AG08396 (cell line): ENCODE results near the gene BNC2.

Source experiments
- DNase-seq: peaks from one replicate; pipeline ENCODE4 v3.0.0; 2012; ENCODE audit warnings: low spot score, mixed read lengths

Gene BNC2

GRCh38 chr9:16594787-16595186 is 275.7 kb downstream of the BNC2 start:
- no peak for DNase-seq

GRCh38 chr9:16593746-16594145 is 276.7 kb downstream of the BNC2 start:
- DNase-seq, result no peak

GRCh38 chr9:16591092-16591491 is 279.4 kb downstream of the BNC2 start:
- DNase-seq, result no peak

GRCh38 chr9:16585591-16585990 is 284.9 kb downstream of the BNC2 start:
- DNase-seq, result no peak

GRCh38 chr9:16579872-16580432 is 290.5 kb downstream of the BNC2 start:
- DNase-seq, result no peak

- DNase-seq, result no peak
Measured at GRCh38 chr9:16575986-16576245, 294.6 kb downstream of the BNC2 start.

- no peak for DNase-seq
Measured at GRCh38 chr9:16575142-16575985, 295.1 kb downstream of the BNC2 start.

- DNase-seq, result no peak
Measured at GRCh38 chr9:16572005-16572734, 298.3 kb downstream of the BNC2 start.

- DNase-seq, result no peak
Measured at GRCh38 chr9:16571127-16571802, 299.2 kb downstream of the BNC2 start.

GRCh38 chr9:16563446-16563845 is 307.0 kb downstream of the BNC2 start:
- no peak for DNase-seq

GRCh38 chr9:16561121-16561520 is 309.3 kb downstream of the BNC2 start:
- no peak for DNase-seq

- DNase-seq, result no peak
Measured at GRCh38 chr9:16559418-16560188, 310.9 kb downstream of the BNC2 start.

- DNase-seq, result no peak
Measured at GRCh38 chr9:16555802-16556201, 314.7 kb downstream of the BNC2 start.

GRCh38 chr9:16553869-16554540 is 316.5 kb downstream of the BNC2 start:
- DNase-seq, result no peak

GRCh38 chr9:16552252-16552651 is 318.2 kb downstream of the BNC2 start:
- DNase-seq, result no peak

GRCh38 chr9:16551692-16552091 is 318.8 kb downstream of the BNC2 start:
- DNase-seq, result no peak

- DNase-seq, result no peak
Measured at GRCh38 chr9:16545639-16546038, 324.8 kb downstream of the BNC2 start.

- no peak for DNase-seq
Measured at GRCh38 chr9:16544842-16545241, 325.6 kb downstream of the BNC2 start.

GRCh38 chr9:16543686-16544085 is 326.8 kb downstream of the BNC2 start:
- no peak for DNase-seq

- DNase-seq, result no peak
Measured at GRCh38 chr9:16543225-16543624, 327.2 kb downstream of the BNC2 start.

GRCh38 chr9:16542290-16542689 is 328.2 kb downstream of the BNC2 start:
- no peak for DNase-seq
